HG03521 (cell line): ENCODE data around the gene NUMA1.
A peak's percentile ranks its signal among the peaks of the same experiment; 100 is the strongest.

ENCODE experiments used
- ATAC-seq: cut with Tn5 transposase; IDR thresholded peaks from one replicate; pipeline ENCODE4 v1.9.1; 2021; ENCODE audit warnings: mild to moderate bottlenecking, moderate library complexity; ENCODE audit not compliant: unreplicated experiment

Gene NUMA1

DNA sequence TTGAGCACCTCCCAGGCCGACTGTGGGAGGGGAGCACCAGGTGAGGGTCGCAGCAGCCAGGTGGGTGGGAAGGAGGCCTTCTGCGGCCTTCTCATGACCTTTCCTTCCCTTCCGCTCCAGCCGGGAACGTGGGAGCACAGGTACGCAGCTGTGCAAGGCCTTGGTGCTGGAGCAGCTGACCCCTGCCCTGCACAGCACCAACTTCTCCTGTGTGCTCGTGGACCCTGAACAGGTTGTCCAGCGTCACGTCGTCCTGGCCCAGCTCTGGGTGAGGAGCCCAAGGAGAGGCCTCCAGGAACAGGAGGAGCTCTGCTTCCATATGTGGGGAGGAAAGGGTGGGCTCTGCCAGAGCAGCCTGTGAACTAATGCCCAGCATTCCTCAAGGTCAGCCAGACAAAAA is 79.1 kb downstream of the NUMA1 start:
- no peak for ATAC-seq

- ATAC-seq = no peak
Measured at GRCh38 chr11:72000202-72000867, 80.0 kb downstream of the NUMA1 start.

GRCh38 chr11:71999798-72000197 is 80.5 kb downstream of the NUMA1 start:
- no peak for ATAC-seq

- ATAC-seq = no peak
Measured at GRCh38 chr11:71999362-71999761, 81.0 kb downstream of the NUMA1 start.

GRCh38 chr11:71998649-71999310 is 81.6 kb downstream of the NUMA1 start, which contains the start of gene IL18BP:
IL18BP (plus strand) TSS chr11:71998909; CDS start chr11:71999985, 1,076 bp downstream.
- no peak for ATAC-seq

- no peak for ATAC-seq
Measured at GRCh38 chr11:71998061-71998460, 82.3 kb downstream of the NUMA1 start.

- ATAC-seq = no peak
Measured at GRCh38 chr11:71997594-71997993, 82.7 kb downstream of the NUMA1 start.

GRCh38 chr11:71996946-71997345 is 83.4 kb downstream of the NUMA1 start:
- ATAC-seq = no peak

DNA sequence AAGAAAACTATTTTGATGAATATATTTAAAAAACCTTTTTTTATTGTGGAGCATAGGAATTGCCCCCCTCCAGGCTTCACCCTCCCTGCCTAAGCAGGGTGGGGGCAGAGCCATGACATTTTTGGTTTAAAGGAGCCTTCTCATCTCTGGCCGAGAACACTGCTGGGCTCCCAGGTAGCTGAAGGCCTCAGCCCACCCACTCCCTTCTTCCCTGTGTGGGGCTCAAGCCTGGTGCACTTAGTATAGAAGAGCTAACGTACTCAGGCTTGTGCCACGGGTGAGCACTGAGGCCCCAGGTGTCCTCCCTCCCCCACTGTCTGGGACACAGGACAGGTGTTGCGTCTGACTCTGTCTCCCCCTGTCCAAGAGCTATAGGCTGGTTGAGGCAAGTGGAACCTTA is 83.8 kb downstream of the NUMA1 start:
- ATAC-seq = no peak

GRCh38 chr11:71995726-71996291 is 84.5 kb downstream of the NUMA1 start:
- no peak for ATAC-seq

GRCh38 chr11:71994786-71995185 is 85.6 kb downstream of the NUMA1 start:
- no peak for ATAC-seq

- no peak for ATAC-seq
Measured at GRCh38 chr11:71992136-71992730, 88.1 kb downstream of the NUMA1 start.

- ATAC-seq = peak; percentile 56
Measured at GRCh38 chr11:71991494-71991893, 88.8 kb downstream of the NUMA1 start.

DNA sequence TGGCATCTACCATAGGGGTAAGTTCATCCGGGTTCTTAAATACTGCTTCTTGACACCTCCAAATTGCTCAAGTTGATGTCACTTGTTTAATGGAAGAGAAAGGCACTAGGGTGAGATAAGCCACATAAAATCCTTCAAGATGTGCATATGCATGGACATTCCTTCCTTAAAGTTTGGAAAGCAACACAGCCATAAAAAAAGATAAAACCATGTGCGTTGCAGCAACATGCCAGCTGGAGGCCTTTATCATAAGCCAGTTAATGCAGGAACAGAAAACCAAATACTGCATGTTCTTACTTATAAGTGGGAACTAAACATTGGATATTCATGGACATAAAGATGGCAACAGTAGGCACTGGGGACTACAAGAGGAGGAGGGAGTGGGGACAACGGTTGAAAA is 89.6 kb downstream of the NUMA1 start:
- no peak for ATAC-seq

- no peak for ATAC-seq
Measured at GRCh38 chr11:71988050-71988449, 92.3 kb downstream of the NUMA1 start.

- no peak for ATAC-seq
Measured at GRCh38 chr11:71987521-71987920, 92.8 kb downstream of the NUMA1 start.

- ATAC-seq = no peak
Measured at GRCh38 chr11:71986131-71986530, 94.2 kb downstream of the NUMA1 start.

- ATAC-seq = no peak
Measured at GRCh38 chr11:71979602-71980001, 100.7 kb downstream of the NUMA1 start.

DNA sequence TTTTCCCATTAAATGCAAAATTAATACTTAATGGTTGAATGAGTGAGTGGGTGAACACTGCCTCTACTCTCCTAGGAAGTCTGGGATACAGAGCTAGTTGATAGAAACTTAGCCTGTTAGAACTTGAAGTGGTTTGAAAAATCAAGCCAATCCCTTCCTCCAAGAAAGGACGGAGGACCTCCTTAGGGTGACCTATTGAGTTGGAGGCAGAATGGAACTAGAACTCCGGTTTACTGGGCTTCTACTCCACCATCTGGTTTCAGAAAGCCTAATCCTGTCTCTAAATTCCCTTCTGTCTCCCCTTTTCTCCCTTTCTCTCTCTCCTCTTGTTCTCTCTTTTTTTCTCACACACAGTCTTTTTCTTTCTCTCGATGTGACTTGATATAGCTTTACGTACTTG is 101.2 kb downstream of the NUMA1 start:
- no peak for ATAC-seq

GRCh38 chr11:71977743-71978418 is 102.5 kb downstream of the NUMA1 start:
- no peak for ATAC-seq

DNA sequence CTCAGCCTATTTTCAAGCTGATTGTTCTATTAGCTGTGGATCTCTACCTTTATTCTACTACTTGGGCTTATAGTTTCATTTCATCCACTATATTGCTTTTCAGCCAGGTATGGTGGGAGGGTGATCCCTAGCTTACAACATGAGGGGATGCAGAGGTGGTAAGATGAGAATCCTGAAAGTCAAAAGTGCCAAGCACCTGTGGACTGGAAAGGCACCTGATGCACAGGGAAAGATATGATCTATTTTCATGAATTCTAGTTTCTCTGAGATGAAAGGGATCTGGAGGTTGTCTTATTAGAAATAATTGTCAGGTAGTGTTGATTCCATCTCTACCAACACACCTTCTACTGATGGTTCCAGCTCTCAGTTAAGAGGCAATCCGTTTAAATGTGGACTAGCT is 103.3 kb downstream of the NUMA1 start:
- no peak for ATAC-seq
